CD14-positive monocyte (primary cell): ENCODE measurements around the gene CNTNAP2. TPM values are rescaled to one million over a fixed set of nuclear protein-coding genes. Genes with fewer than 3 reads are reported as not detected.

Experiments
- DNase-seq, 3 donors: peaks; one replicate each; pipeline ENCODE4 v3.0.0-alpha.2; 2011 to 2022
- H2AFZ ChIP-seq: 2 replicates; pipeline ENCODE4 v1.6.0; 2012; ENCODE audit warnings: mild to moderate bottlenecking, low read depth, low read length, inconsistent platforms; ENCODE audit not compliant: insufficient read depth, poor library complexity, severe bottlenecking
- H3K27ac ChIP-seq, 2 donors: 1 replicate in 1 of 2; 2 replicates in 1 of 2; pipeline ENCODE4 v1.5.1; 2012 to 2013; ENCODE audit warnings: low read length in 2 of 2, control low read depth in 1 of 2, inconsistent platforms in 1 of 2, low read depth in 1 of 2, mild to moderate bottlenecking in 1 of 2
- H3K27me3 ChIP-seq, 2 donors: one replicate each; pipeline versions ENCODE4 v1.6.0 to v1.6.1; 2011 to 2013; ENCODE audit warnings: low read length in 2 of 2; ENCODE audit not compliant: control insufficient read depth in 2 of 2, insufficient read depth in 2 of 2
- H3K36me3 ChIP-seq, 2 donors: replicated peaks in 1 of 2; 1 replicate in 1 of 2; 2 replicates in 1 of 2; pipeline versions ENCODE4 v1.5.1 to v1.6.1; 2012 to 2013; ENCODE audit warnings: low read length in 2 of 2, control low read depth in 1 of 2, inconsistent platforms in 1 of 2, mild to moderate bottlenecking in 1 of 2; ENCODE audit not compliant: insufficient read depth in 2 of 2, control insufficient read depth in 1 of 2
- H3K4me1 ChIP-seq, 2 donors: 1 replicate in 1 of 2; 2 replicates in 1 of 2; pipeline versions ENCODE4 v1.5.1 to v1.6.1; 2012 to 2013; ENCODE audit warnings: low read length in 2 of 2, control low read depth in 1 of 2, inconsistent platforms in 1 of 2, mild to moderate bottlenecking in 1 of 2, moderate library complexity in 1 of 2; ENCODE audit not compliant: insufficient read depth in 2 of 2, control insufficient read depth in 1 of 2
- H3K4me2 ChIP-seq: replicated peaks from 2 replicates; pipeline ENCODE3; 2012; ENCODE audit warnings: low read length, moderate library complexity, mild to moderate bottlenecking; ENCODE audit not compliant: poor library complexity, severe bottlenecking; ENCODE audit errors: extremely low read depth
- H3K4me3 ChIP-seq, 3 experiments: fragments of 200-600 bp in 1 of 3; sonication (generic) in 1 of 3; replicated peaks in 1 of 3; 1 replicate in 2 of 3; 2 replicates in 1 of 3; pipeline ENCODE4 v1.5.1; 2011 to 2013; ENCODE audit warnings: low read length in 3 of 3, mild to moderate bottlenecking in 3 of 3, control low read depth in 2 of 3, low read depth in 2 of 3, inconsistent platforms in 1 of 3, moderate library complexity in 1 of 3
- H3K79me2 ChIP-seq: 2 replicates; pipeline ENCODE4 v1.6.0; 2012; ENCODE audit warnings: mild to moderate bottlenecking, control low read depth, inconsistent platforms, low read length, moderate library complexity; ENCODE audit not compliant: insufficient read depth
- H3K9ac ChIP-seq: 2 replicates; pipeline ENCODE4 v1.6.0; 2017; ENCODE audit warnings: low read length, mild to moderate bottlenecking; ENCODE audit not compliant: insufficient read depth, poor library complexity, severe bottlenecking
- H3K9me3 ChIP-seq, 2 donors: replicated peaks in 1 of 2; 1 replicate in 1 of 2; 2 replicates in 1 of 2; pipeline versions ENCODE4 v1.5.1 to v1.6.1; 2012 to 2013; ENCODE audit warnings: low read length in 2 of 2, control low read depth in 1 of 2; ENCODE audit not compliant: control insufficient read depth in 1 of 2, insufficient read depth in 1 of 2
- H4K20me1 ChIP-seq: 2 replicates; pipeline ENCODE4 v1.6.0; 2012; ENCODE audit warnings: mild to moderate bottlenecking, low read length, control low read depth, moderate library complexity; ENCODE audit not compliant: insufficient read depth
- H3K27ac Mint-ChIP-seq, 7 donors: one replicate each; pipeline ENCODE4 v1.8.0; 2020; ENCODE audit warnings: mild to moderate bottlenecking in 7 of 7, mixed read lengths in 7 of 7, moderate library complexity in 6 of 7, inconsistent platforms in 2 of 7
- H3K27me3 Mint-ChIP-seq, 3 donors: one replicate each; pipeline ENCODE4 v1.8.0; 2021 to 2022; ENCODE audit warnings: low read depth in 3 of 3, mild to moderate bottlenecking in 3 of 3, mixed read lengths in 3 of 3, moderate library complexity in 3 of 3, inconsistent platforms in 1 of 3
- H3K36me3 Mint-ChIP-seq, 2 donors: one replicate each; pipeline ENCODE4 v1.8.0; 2020; ENCODE audit warnings: mixed read lengths in 2 of 2, inconsistent platforms in 1 of 2, mild to moderate bottlenecking in 1 of 2
- H3K4me1 Mint-ChIP-seq: one replicate; pipeline ENCODE4 v1.8.0; 2020; ENCODE audit warnings: mild to moderate bottlenecking, mixed read lengths
- H3K4me3 Mint-ChIP-seq, 2 donors: one replicate each; pipeline ENCODE4 v1.8.0; 2020; ENCODE audit warnings: mild to moderate bottlenecking in 2 of 2, mixed read lengths in 2 of 2, moderate library complexity in 1 of 2
- H3K9me3 Mint-ChIP-seq, 7 donors: one replicate each; pipeline ENCODE4 v1.8.0; 2020 to 2022; ENCODE audit warnings: mixed read lengths in 7 of 7, mild to moderate bottlenecking in 6 of 7, moderate library complexity in 6 of 7, inconsistent platforms in 2 of 7
- CTCF ChIP-seq: fragments of 200-600 bp; IDR thresholded peaks from one replicate; pipeline ENCODE4 v1.8.0; 2022; ENCODE audit warnings: antibody characterized with exemption, mild to moderate bottlenecking
- WGBS: methylation state at CpG from one replicate; pipeline ENCODE4 v1.1.5; 2013; ENCODE audit warnings: missing lambda C conversion rate; ENCODE audit not compliant: insufficient coverage; 5-methylcytosine and 5-hydroxymethylcytosine counted together
- intact Hi-C, 2 donors: fragments of 100-400 bp; cut with micrococcal nuclease; formaldehyde crosslinking; loops; one replicate each; pipeline versions ENCODE4 v1.15.0 to v1.15.1; 2023
- polyA plus RNA-seq, 3 donors: library from polyadenylated mRNA; depleted of rRNA in 1 of 3; unstranded in 2 of 3; stranded (reverse) in 1 of 3; fragments of 300-500 nt in 2 of 3; fragments of >200 nt in 1 of 3; fragmentation: Illumina TruSeq in 2 of 3; gene quantifications; 1 replicate in 2 of 3; 2 replicates in 1 of 3; pipeline ENCODE4 v1.2.3, GENCODE V29; 2012 to 2021

The CNTNAP2 gene
- polyA plus RNA-seq, 3 donors = 0.01 TPM; not detected in 2

- no peak overlapping the region for H3K4me2 ChIP-seq
- Mint-ChIP-seq H3K9me3 (peaks cover 2 to 9% (median 6%) of the 10 kb centered on the region in 7 donors), H3K4me3 (no peak overlapping the region), H3K27me3 (no peaks in the 10 kb centered on the region), H3K27ac (no peak overlapping the region), H3K36me3 (no peaks in the 10 kb centered on the region), H3K4me1 (no peaks in the 10 kb centered on the region)
- no peaks in the 10 kb centered on the region for H3K79me2 ChIP-seq
- no peaks in the 10 kb centered on the region for H3K4me1 ChIP-seq
- no peak for DNase-seq
- WGBS = 84% methylated on average over 6 of the region's 8 CpGs
- no peak overlapping the region for H2AFZ ChIP-seq
- no peak overlapping the region for H3K27ac ChIP-seq
- H3K36me3 ChIP-seq = no peaks in the 10 kb centered on the region
- no peaks in the 10 kb centered on the region for H4K20me1 ChIP-seq
- intact Hi-C loops = no loop called here
- no peak overlapping the region for H3K4me3 ChIP-seq
- no peaks in the 10 kb centered on the region for H3K27me3 ChIP-seq
- H3K9ac ChIP-seq = no peak overlapping the region
- H3K9me3 ChIP-seq = peaks cover 9 to 11% of the 10 kb centered on the region in 2 donors
- no peak for TF ChIP-seq CTCF
Measured at GRCh38 chr7:147265528-147265927, 1148.9 kb downstream of the CNTNAP2 start.

DNA sequence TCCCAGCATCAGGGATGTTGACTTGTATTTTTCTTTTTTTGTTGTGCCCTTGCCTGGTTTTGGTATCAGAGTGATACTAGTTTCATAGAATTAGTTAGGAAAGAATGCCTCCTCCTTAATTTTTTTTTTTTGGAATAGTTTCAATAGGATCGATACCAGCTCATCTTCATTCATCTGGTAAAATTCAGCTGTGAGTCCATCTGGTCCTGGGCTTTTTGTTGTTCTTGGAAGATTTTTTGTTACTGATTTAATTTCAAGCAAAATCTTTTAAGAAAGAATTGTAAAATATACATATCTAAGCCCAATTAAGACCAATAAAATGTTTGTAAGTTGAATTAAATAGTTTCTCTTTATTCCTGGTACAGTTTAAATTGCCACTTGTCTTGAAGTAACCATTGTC lies 1159.5 kb downstream of the CNTNAP2 start:
- Histone ChIP-seq H3K36me3 (no peaks in the 10 kb centered on the region), H3K27ac (no peak overlapping the region), H3K27me3 (no peaks in the 10 kb centered on the region), H3K79me2 (no peaks in the 10 kb centered on the region), H3K4me1 (no peaks in the 10 kb centered on the region), H3K9ac (no peak overlapping the region), H4K20me1 (no peaks in the 10 kb centered on the region), H2AFZ (no peak overlapping the region), H3K9me3 (peaks cover 0 to 9% of the 10 kb centered on the region in 2 donors), H3K4me3 (no peak overlapping the region), H3K4me2 (no peak overlapping the region)
- TF ChIP-seq CTCF = no peak
- H3K9me3 Mint-ChIP-seq = peaks cover 2 to 8% (median 5%) of the 10 kb centered on the region in 7 donors
- no peaks in the 10 kb centered on the region for H3K4me1 Mint-ChIP-seq
- H3K36me3 Mint-ChIP-seq = no peaks in the 10 kb centered on the region
- H3K27ac Mint-ChIP-seq = no peak overlapping the region
- no CpG with 5 or more reads among the region's 1 CpG for WGBS
- H3K27me3 Mint-ChIP-seq = peaks cover 0 to 2% (median 1%) of the 10 kb centered on the region in 3 donors
- no peak for DNase-seq
- no peak overlapping the region for H3K4me3 Mint-ChIP-seq
- intact Hi-C loops = no loop called here
